IPS DF 6.9 (cell line): ENCODE results near the gene RASAL1.
A peak's percentile ranks its signal among the peaks of the same experiment; 100 is the strongest.

Experiments
- DNase-seq: peaks from one replicate; pipeline ENCODE4 v3.0.0-alpha.2; 2013; ENCODE audit warnings: low read depth, low spot score
- H3K27ac ChIP-seq: one replicate; pipeline ENCODE4 v1.5.1; 2013; ENCODE audit warnings: low read length, control low read depth
- H3K27me3 ChIP-seq: 2 replicates; pipeline ENCODE4 v1.6.1; 2013; ENCODE audit warnings: mild to moderate bottlenecking, low read length; ENCODE audit not compliant: control insufficient read depth, insufficient read depth
- H3K36me3 ChIP-seq: 2 replicates; pipeline ENCODE4 v1.6.1; 2013; ENCODE audit warnings: low read length; ENCODE audit not compliant: control insufficient read depth, insufficient read depth
- H3K4me1 ChIP-seq: 2 replicates; pipeline ENCODE4 v1.6.1; 2013; ENCODE audit warnings: low read length; ENCODE audit not compliant: control insufficient read depth, insufficient read depth
- H3K4me3 ChIP-seq: 2 replicates; pipeline ENCODE4 v1.5.1; 2013; ENCODE audit warnings: mild to moderate bottlenecking, low read length
- H3K9me3 ChIP-seq: 2 replicates; pipeline ENCODE4 v1.6.1; 2013; ENCODE audit warnings: low read length, inconsistent platforms; ENCODE audit not compliant: control insufficient read depth, insufficient read depth
- WGBS: extraction: QIAGEN DNeasy Blood & Tissue Kit; methylation state at CpG from one replicate; pipeline ENCODE4 v1.1.7; 2013; ENCODE audit warnings: mixed read lengths, missing lambda C conversion rate; ENCODE audit not compliant: insufficient read length, insufficient coverage; 5-methylcytosine and 5-hydroxymethylcytosine counted together

The RASAL1 gene

DNA sequence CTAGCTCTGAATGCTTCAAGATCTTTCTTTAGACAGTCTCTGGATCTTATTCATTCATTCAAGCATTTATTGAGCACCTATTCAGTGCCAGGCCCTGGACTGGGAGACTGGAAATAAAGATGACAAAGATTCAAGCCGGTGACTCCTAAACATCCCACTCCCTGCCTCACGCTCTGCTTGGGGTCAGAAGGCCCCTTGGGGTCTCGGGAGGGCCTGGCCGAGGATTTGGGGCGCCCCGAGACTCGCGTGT, 79.3 kb downstream of the RASAL1 start:
- H3K36me3 ChIP-seq: no peaks in the 10 kb centered on the region
- no peak overlapping the region for H3K27ac ChIP-seq
- peaks cover 9% of the 10 kb centered on the region; the same call in 1 of the 2 replicates for H3K27me3 ChIP-seq
- H3K4me3 ChIP-seq: peak overlapping the region; percentile 48; the same call in 1 of the 2 replicates
- no CpG with 5 or more reads among the region's 8 CpGs for WGBS
- no peaks in the 10 kb centered on the region for H3K9me3 ChIP-seq
- DNase-seq: no peak
- no peaks in the 10 kb centered on the region; the same call in 1 of the 2 replicates for H3K4me1 ChIP-seq

DNA sequence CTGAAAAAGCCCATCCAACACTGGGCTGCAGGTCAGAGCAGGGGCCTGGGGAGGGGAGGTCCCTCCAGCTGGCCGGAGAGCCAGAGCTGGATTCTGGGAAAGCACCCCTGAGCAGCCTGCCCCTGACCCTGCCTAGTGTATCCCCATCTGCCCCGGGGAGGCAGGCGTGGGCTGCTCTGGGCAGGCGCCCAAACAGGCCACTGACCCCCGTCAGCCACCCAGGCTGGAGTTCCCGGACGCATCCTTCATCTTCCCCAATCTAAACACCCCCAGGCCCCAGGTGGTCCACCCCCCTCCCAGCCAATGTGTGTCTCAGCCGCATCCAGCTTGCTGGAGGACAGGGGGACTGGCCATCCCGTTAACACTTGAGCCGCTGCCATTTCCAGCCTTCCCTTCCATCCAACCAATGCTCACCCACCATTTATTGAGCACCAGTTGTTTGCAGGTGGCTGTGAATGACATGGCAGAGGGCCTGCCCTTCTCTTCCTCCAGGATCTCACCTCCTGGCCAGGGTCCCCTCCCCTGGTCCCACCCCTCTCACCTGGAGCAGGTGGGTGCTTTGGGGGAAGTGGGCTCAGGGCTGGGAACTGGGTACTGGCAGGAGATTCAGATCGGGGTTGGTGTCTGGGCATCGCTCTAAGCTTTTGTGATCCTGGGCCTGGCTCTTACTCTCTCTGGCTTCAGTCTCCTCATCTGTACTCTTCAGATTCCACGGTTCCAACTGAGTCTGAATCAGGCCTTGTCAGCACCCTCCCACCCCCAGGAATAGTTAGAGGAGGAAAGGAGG, 79.8 kb downstream of the RASAL1 start:
- Histone ChIP-seq H3K9me3 (no peaks in the 10 kb centered on the region), H3K27ac (no peak overlapping the region), H3K36me3 (no peaks in the 10 kb centered on the region), H3K4me3 (no peak overlapping the region), H3K27me3 (peaks cover 9% of the 10 kb centered on the region; the same call in 1 of the 2 replicates), H3K4me1 (no peaks in the 10 kb centered on the region; the same call in 1 of the 2 replicates)
- no peak for DNase-seq
- WGBS: no CpG with 5 or more reads among the region's 13 CpGs

DNA sequence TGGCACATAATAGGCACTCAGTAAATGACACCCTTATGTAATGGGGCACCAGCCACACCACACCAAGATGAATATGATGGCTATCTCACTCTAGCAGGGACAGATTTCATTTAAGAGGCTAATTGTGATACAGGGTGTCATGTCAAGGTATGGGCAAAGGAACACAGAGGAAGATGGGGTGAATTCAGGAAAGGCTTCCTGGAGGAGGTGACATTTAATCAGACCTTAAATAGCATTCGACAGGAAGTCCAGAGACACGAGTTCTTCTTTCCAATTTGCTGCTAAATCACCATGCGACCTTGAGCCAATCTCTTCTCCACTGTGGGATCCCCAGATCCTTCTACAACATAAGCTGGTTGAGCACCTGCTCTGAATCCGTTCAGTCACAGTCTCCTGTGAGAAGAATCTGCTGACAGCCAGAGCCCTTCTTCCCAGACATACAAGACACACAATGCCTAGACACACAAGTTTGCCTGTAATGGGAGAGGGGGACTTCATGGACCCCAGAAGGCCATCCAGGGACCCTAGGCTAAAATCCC, 80.5 kb downstream of the RASAL1 start:
- no peak overlapping the region for H3K4me3 ChIP-seq
- H3K36me3 ChIP-seq: no peaks in the 10 kb centered on the region
- H3K9me3 ChIP-seq: no peaks in the 10 kb centered on the region
- no peak overlapping the region for H3K27ac ChIP-seq
- peaks cover 9% of the 10 kb centered on the region; the same call in 1 of the 2 replicates for H3K27me3 ChIP-seq
- no CpG with 5 or more reads among the region's 4 CpGs for WGBS
- H3K4me1 ChIP-seq: no peaks in the 10 kb centered on the region; the same call in 1 of the 2 replicates
- no peak for DNase-seq

DNA sequence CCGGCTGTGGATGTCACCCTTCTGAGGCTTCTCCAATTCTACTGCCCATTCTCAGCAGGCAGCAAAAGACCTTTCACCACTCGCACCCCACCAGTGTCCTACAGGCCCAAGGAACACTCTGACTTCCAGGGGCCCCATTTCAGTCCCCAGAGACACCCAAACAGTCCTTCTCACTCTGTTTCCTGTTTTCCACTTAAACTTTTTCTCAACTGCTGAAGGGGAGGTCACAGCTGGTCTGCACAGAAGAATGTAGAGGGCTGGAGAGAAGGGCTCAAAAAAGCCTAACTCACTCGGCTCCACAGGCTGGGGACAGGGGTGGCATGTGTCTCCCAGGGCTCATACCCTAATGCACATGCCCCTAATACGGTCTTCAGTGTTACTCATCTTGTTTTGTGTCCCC, 83.2 kb downstream of the RASAL1 start:
- no peaks in the 10 kb centered on the region for H3K36me3 ChIP-seq
- no peak overlapping the region for H3K4me3 ChIP-seq
- H3K4me1 ChIP-seq: no peaks in the 10 kb centered on the region; the same call in 1 of the 2 replicates
- no peaks in the 10 kb centered on the region for H3K9me3 ChIP-seq
- no CpG with 5 or more reads among the region's 4 CpGs for WGBS
- H3K27ac ChIP-seq: no peak overlapping the region
- peaks cover 9% of the 10 kb centered on the region; the same call in 1 of the 2 replicates for H3K27me3 ChIP-seq
- DNase-seq: no peak

DNA sequence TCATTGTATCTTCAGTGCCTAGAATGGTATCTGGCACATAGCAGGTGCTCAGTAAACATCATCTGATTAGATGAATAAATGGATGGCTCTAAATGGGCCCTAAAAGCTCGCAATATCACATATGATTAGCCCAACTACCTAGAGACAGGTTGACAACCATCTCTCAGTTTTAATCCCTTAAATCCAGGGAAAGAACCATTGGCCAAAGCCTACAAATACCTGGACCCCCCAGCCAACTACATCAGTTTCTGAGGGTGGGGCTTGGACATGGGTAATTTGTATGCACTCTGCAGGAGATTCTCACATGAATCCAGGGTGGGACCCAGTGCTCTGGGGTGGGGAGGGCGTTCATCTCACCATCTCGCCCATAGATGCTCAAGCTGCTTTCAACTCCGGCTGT, 83.8 kb downstream of the RASAL1 start:
- no peak for DNase-seq
- H3K4me3 ChIP-seq: no peak overlapping the region
- no peaks in the 10 kb centered on the region for H3K4me1 ChIP-seq
- no peaks in the 10 kb centered on the region for H3K9me3 ChIP-seq
- H3K27me3 ChIP-seq: peaks cover 9% of the 10 kb centered on the region; the same call in 1 of the 2 replicates
- H3K36me3 ChIP-seq: no peaks in the 10 kb centered on the region
- WGBS: no CpG with 5 or more reads among the region's 4 CpGs
- no peak overlapping the region for H3K27ac ChIP-seq

DNA sequence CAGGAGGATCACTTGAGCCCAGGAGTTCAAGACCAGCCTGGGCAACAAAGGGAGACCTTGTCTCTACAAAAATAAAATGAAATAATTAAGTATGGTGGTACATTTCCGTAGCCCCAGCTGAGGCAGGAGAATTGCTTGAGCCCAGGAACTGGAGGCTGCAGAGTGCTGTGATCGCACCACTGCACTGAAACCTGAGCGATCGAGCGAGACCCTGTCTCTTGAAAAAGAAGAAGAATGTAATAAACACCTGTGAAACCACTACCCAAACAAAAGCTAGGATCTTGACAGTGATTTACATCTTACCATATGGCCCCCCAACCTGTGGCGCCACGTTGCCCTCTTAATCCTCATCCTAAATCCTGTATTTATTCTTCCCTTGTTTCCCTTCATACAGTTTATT, 84.8 kb downstream of the RASAL1 start:
- DNase-seq: no peak
- H3K9me3 ChIP-seq: no peaks in the 10 kb centered on the region
- no peaks in the 10 kb centered on the region for H3K4me1 ChIP-seq
- H3K27ac ChIP-seq: no peak overlapping the region
- H3K36me3 ChIP-seq: no peaks in the 10 kb centered on the region
- H3K4me3 ChIP-seq: no peak overlapping the region
- peaks cover 2% of the 10 kb centered on the region; the same call in 1 of the 2 replicates for H3K27me3 ChIP-seq
- WGBS: no CpG with 5 or more reads among the region's 7 CpGs

DNA sequence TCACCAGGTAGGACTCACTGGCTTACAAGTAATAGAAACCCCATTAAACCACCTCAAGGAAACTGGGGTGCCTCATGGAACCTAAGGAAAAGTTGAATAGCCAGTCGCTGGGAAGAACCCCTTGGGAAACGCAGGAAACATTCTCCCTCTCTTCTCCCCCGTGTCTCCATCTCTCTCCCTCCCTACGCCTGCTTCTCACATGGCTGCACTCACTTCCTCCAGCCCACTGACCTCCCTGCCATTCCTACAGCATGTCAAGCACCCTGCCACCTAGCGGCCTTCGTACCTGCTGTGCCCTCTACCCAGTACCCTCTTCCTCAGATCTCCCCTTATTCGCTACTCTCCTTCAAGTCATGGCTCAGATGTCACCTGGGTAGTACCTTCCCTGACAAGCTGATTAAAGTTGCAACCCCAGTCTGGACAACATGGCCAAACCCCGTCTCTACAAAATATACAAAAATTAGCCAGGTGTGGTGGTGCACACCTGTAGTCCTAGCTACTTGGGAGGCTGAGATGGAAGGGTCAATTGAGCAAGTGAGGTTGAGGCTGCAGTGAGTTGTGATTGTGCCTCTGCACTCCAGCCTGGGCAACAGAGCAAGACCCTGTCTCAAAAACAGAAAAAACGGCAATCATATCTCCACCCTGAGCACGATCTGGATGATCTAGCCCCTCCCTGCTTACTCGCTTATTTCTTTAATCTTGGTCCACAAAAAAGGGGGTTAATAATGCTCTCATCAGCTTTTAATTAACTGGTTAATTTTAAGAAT, 85.4 kb downstream of the RASAL1 start:
- H3K27ac ChIP-seq: no peak overlapping the region
- H3K4me1 ChIP-seq: no peaks in the 10 kb centered on the region
- H3K4me3 ChIP-seq: no peak overlapping the region
- no CpG with 5 or more reads among the region's 11 CpGs for WGBS
- DNase-seq: no peak
- no peaks in the 10 kb centered on the region for H3K9me3 ChIP-seq
- H3K27me3 ChIP-seq: peaks cover 1% of the 10 kb centered on the region; the same call in 1 of the 2 replicates
- H3K36me3 ChIP-seq: no peaks in the 10 kb centered on the region
